HL-60/S4 (cell line): ENCODE measurements around the gene GCN1.

ENCODE experiments used
- in situ Hi-C: fragments of 300-500 bp; cut with MboI; formaldehyde crosslinking; loops from 2 replicates; pipeline ENCODE4 v1.14.3; 2022; ENCODE audit warnings: low sequenced_read_pairs

Gene GCN1

GRCh38 chr12:120121766-120122293 lies 72.7 kb downstream of the GCN1 start:
- in situ Hi-C loops: no loop called here

GRCh38 chr12:120121343-120121742 lies 73.2 kb downstream of the GCN1 start:
- in situ Hi-C loops: no loop called here

- in situ Hi-C loops: no loop called here
These were observed 75.1 kb downstream of the GCN1 start for GRCh38 chr12:120119271-120119973.

- in situ Hi-C loops: no loop called here
These were observed 76.0 kb downstream of the GCN1 start for GRCh38 chr12:120118321-120119061.

- in situ Hi-C loops: no loop called here
These were observed 76.6 kb downstream of the GCN1 start for GRCh38 chr12:120117961-120118320.

- in situ Hi-C loops: no loop called here
These were observed 77.5 kb downstream of the GCN1 start for GRCh38 chr12:120116792-120117651.

GRCh38 chr12:120116441-120116791 lies 78.1 kb downstream of the GCN1 start, which contains the start of gene RAB35:
TSS of gene RAB35 (minus strand) at chr12:120116753. CDS start at chr12:120116650, 103 bp downstream.
- in situ Hi-C loops: no loop called here

GRCh38 chr12:120115692-120116440 lies 78.6 kb downstream of the GCN1 start:
- in situ Hi-C loops: no loop called here

- in situ Hi-C loops: no loop called here
These were observed 79.4 kb downstream of the GCN1 start for GRCh38 chr12:120115066-120115465.

GRCh38 chr12:120110550-120111501 lies 83.7 kb downstream of the GCN1 start:
- in situ Hi-C loops: no loop called here

- in situ Hi-C loops: no loop called here
These were observed 84.8 kb downstream of the GCN1 start for GRCh38 chr12:120109570-120110267.

- in situ Hi-C loops: no loop called here
These were observed 88.4 kb downstream of the GCN1 start for GRCh38 chr12:120106151-120106550.

GRCh38 chr12:120103371-120103770 lies 91.1 kb downstream of the GCN1 start:
- in situ Hi-C loops: no loop called here

GRCh38 chr12:120103044-120103338 lies 91.5 kb downstream of the GCN1 start:
- in situ Hi-C loops: no loop called here

GRCh38 chr12:120102189-120103043 lies 92.1 kb downstream of the GCN1 start:
- in situ Hi-C loops: no loop called here

GRCh38 chr12:120101617-120102016 lies 92.9 kb downstream of the GCN1 start:
- in situ Hi-C loops: no loop called here

GRCh38 chr12:120101182-120101581 lies 93.3 kb downstream of the GCN1 start:
- in situ Hi-C loops: no loop called here

- in situ Hi-C loops: no loop called here
These were observed 93.9 kb downstream of the GCN1 start for GRCh38 chr12:120100630-120101029.
